ENCODE measurements around the gene SPATA45.

The SPATA45 gene

GRCh38 chr1:212827831-212828278 is 19.6 kb downstream of the SPATA45 start:
- no peak for DNase-seq

DNA sequence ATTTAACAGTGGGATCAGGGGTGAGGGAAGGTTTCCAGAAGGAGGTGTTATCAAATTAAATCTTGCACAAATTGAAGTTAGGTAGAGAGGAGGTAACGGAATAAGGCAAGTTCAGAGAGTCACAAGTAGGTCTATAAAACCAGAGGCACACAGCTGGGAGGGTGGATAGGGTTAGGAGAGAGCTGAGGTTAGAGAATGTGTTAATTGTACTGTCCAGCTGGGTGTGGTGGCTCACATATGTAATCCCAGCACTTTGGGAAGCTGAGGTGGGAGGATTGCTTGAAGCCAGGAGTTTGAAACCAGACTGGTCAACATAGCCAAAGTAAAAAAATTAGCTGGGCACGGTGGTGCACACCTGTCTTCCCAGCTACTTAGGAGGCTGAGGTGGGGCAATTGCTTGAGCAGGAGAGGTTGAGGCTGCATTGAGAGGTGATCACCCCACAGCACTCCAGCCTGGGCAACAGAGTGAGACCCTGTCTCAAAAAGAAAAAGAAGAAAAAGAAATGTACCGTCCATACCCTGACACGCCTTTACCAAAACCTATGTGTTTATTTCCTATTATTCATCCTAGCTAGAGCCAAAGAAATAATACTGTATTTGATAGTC is 20.2 kb downstream of the SPATA45 start:
- DNase-seq, result no peak

- DNase-seq, result no peak
Measured at GRCh38 chr1:212825798-212826452, 21.5 kb downstream of the SPATA45 start.

DNA sequence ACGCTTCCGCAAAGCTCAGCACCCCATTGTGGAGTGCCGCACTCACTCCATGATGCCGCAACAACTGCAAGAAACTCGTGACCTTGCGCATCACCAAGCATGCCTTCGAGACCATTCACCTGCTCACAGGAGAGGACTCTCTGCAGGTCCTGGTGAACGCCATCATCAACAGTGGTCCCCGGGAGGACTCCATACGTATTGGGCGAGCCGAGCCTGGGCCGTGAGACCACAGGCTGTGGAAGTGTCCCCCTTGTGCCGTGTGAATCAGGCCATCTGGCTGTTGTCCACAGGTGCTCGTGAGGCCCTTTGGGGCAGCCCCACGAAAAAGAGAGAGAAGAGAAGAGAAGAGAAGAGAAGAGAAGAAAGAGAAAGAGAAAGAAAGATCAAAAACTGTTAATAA is 23.2 kb downstream of the SPATA45 start:
- no peak for DNase-seq

GRCh38 chr1:212822956-212823355 is 24.5 kb downstream of the SPATA45 start:
- no peak for DNase-seq

- no peak for DNase-seq
Measured at GRCh38 chr1:212820969-212821368, 26.5 kb downstream of the SPATA45 start.

- DNase-seq, result no peak
Measured at GRCh38 chr1:212819726-212820125, 27.7 kb downstream of the SPATA45 start.

DNA sequence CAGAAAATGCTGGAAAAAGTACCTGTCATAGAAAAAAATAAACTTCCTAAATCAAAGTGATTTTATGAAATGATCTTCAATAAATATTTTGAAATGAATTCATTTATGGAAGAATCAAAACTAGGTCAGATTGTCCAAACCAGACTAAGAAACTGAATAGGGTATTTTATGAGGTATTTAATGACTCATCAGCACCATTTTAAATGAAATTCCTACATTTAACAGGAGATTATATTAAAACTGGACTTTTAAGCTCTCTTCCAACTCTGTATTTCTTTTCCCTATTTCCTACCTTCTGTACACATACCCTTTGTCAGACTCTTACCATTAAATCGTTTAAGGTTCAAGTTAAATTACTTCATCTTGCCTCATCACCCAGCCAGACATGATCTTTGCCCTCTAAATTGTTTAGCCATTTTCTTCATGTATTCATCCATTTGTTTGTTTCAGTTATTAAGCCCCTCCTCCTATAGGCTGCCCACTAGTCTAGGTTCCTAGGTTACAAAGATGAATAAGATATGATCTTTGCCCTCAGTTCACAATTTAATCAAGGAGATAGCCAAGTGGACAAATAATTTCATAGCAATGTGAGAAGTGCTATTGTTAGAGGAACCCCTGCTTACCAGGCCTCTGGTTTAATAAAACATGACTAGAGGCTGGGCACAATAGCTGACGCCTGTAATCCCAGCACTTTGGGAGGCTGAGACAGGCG is 30.7 kb downstream of the SPATA45 start:
- DNase-seq, result no peak

GRCh38 chr1:212814537-212815334 is 32.7 kb downstream of the SPATA45 start:
- DNase-seq, result peak; percentile 64

GRCh38 chr1:212805767-212806166 is 41.7 kb downstream of the SPATA45 start:
- no peak for DNase-seq

- no peak for DNase-seq
Measured at GRCh38 chr1:212797681-212798080, 49.8 kb downstream of the SPATA45 start.

GRCh38 chr1:212794561-212795014 is 52.9 kb downstream of the SPATA45 start:
- no peak for DNase-seq

GRCh38 chr1:212792396-212792908 is 55.0 kb downstream of the SPATA45 start:
- no peak for DNase-seq

DNA sequence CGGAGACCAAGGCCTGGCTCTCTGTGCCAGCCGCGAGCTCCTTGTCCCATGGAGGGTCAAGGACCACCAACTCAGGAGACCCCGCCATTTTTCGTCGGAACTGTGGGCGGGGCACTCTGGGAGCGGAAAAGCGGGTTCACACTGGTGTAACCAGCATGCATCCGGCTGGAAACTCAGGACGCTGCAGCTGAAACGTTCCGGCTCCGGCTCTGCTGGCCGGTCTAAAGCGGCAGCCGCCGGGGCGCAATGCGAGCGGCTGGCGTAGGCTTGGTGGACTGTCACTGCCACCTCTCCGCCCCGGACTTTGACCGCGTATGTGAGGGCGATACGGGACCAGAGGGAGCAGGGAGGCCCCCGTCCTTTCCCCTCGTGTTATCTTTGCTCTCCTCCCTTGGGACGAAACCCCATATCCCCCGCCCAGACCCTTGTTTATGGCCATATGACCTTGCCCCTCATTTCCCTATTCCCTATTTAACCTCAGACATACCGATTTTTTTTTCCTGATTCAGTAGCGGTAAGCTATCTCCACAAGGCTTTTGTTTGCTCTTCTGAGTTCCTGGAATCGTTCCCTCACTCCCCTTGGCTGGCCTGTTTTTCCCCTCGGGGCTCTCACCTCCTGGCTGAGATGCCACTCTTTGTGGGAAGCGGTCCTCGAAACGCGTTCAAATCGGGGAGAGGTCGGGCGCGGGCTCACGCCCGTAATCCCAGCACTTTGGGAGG is 55.6 kb downstream of the SPATA45 start, which contains the start of the genes NSL1 and TATDN3:
Gene NSL1 (minus strand): TSS at position 102 of the 720 bp plus-strand sequence. CDS start 14 bp downstream, at position 88.
Gene TATDN3 (plus strand): TSS at position 219 of the 720 bp plus-strand sequence. CDS start 28 bp downstream, at position 247.
- DNase-seq, result peak; percentile 84

DNA sequence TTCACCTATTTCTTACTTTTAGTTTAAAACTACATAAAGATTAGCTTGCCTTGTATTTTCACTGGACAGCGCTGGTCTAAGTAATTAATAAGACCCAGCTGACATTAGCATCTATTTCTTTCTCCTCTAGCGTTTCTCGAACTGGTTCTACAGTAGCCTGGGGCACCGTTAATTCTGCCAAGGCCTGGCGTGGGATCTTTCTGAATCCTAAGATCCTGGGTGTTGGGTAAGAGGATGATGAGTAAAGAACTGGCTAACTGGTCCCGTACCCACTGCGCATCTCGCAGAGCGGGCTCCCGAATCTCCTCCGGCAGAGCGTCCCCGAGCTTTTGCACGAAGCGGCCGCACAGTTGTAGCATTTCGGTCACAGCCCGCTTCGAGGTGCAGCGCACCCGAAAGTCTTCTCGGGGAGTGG is 56.2 kb downstream of the SPATA45 start:
- DNase-seq, result peak; percentile 67

- DNase-seq, result no peak
Measured at GRCh38 chr1:212785871-212786270, 61.6 kb downstream of the SPATA45 start.

- no peak for DNase-seq
Measured at GRCh38 chr1:212783976-212784375, 63.5 kb downstream of the SPATA45 start.

- DNase-seq, result peak; percentile 10
Measured at GRCh38 chr1:212782422-212783154, 64.9 kb downstream of the SPATA45 start.

DNA sequence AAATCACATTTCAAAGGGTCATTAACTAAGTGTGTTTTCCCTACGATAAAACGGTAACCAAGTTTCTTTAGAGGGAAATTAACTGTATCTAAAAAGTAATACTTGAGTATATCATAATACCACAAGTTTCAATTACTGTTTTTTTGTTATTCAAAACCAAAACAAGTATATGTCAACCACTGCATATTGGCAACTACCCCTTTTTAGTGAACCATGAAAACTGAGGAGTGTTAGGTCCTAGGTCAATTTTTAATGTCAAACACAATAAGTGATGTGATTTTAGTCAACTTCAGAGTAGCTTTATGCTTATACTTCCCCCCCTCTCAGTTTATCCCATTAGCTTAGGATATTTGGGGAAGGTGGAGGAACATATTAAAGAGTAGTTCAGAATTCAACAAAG is 66.2 kb downstream of the SPATA45 start:
- DNase-seq, result no peak

- DNase-seq, result no peak
Measured at GRCh38 chr1:212780759-212781158, 66.7 kb downstream of the SPATA45 start.

All from COR-L47 (cell line).